HL-60 (cell line): ENCODE measurements around the gene KIRREL1.

Experiments used
- DNase-seq, 2 experiments: peaks; one replicate each; pipeline ENCODE4 v3.0.0-alpha.2; 2010 to 2020; ENCODE audit warnings: low read depth in 1 of 2, low spot score in 1 of 2
- H3K27ac ChIP-seq: fragments of 250-450 bp; sonication (Bioruptor Pico); replicated peaks from 2 replicates; pipeline ENCODE4 v1.5.1; 2020; ENCODE audit warnings: mild to moderate bottlenecking, moderate library complexity
- H3K27me3 ChIP-seq: fragments of 250-450 bp; sonication (Bioruptor Pico); 2 replicates; pipeline ENCODE4 v1.5.1; 2021; ENCODE audit warnings: mild to moderate bottlenecking, moderate library complexity; ENCODE audit not compliant: insufficient read depth, poor library complexity, severe bottlenecking
- H3K4me3 ChIP-seq: replicated peaks from 2 replicates; pipeline ENCODE4 v1.5.1; 2011; ENCODE audit warnings: mild to moderate bottlenecking, control low read depth, low read length; ENCODE audit not compliant: insufficient read depth
- GABPA ChIP-seq: IDR thresholded peaks from 2 replicates; pipeline ENCODE4 v1.6.1; 2012; ENCODE audit warnings: low read depth
- POLR2AphosphoS5 ChIP-seq: IDR thresholded peaks from 2 replicates; pipeline ENCODE4 v1.6.1; 2012; ENCODE audit warnings: low read depth
- SPI1 ChIP-seq: IDR thresholded peaks from 2 replicates; pipeline ENCODE4 v1.6.1; 2012; ENCODE audit warnings: low read depth, mild to moderate bottlenecking, borderline replicate concordance
- TF ChIP-seq, protein P1 (sequence below): IDR thresholded peaks from one replicate; pipeline ENCODE4 v1.5.1; 2011; ENCODE audit warnings: low read length, control low read depth, inconsistent platforms; ENCODE audit not compliant: insufficient read depth
- TF ChIP-seq, protein P2 (sequence below): IDR thresholded peaks from 2 replicates; pipeline ENCODE4 v1.6.1; 2012; ENCODE audit warnings: low read depth; ENCODE audit not compliant: insufficient replicate concordance

KIRREL1 gene

DNA sequence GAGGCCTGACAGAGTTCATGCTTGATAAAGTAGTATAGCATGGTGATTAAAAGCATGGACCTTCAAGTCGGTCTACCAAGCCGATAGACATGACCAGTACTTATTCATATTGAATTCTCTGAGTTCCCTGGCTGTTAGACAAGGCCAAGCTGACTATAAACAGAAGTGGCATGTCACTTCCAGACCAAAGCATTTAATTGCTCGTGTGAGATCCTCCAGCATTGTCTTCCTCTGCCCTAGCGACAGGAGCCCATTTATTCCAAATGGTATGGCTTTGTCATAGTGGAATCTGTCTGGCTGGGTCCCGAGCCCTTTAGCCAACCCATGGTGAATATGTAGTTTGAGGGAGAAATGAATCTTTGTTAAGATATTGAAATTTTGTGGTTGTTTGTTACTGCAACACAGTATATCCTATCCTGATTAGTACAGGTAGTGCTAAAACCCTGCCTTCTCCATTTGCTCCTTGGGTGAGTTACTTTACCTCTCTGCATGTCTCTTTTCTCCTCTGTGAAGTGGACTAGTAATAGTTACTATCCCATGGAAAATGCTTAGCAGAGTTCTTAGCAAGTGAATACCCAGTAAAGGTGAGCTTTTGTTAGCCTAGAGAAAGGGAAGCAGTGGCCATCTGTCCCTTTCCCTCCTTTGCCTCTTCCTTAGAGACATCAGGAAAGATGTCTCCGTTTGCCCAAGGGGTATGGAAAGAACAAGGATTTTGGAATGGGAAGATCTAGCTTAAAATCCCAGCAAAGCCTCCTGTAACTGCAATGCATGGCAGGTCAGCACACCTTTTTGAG is 109.6 kb downstream of the KIRREL1 start:
- TF ChIP-seq GABPA (no peak), SPI1 (no peak), POLR2AphosphoS5 (no peak)
- TF ChIP-seq, protein P1, sequence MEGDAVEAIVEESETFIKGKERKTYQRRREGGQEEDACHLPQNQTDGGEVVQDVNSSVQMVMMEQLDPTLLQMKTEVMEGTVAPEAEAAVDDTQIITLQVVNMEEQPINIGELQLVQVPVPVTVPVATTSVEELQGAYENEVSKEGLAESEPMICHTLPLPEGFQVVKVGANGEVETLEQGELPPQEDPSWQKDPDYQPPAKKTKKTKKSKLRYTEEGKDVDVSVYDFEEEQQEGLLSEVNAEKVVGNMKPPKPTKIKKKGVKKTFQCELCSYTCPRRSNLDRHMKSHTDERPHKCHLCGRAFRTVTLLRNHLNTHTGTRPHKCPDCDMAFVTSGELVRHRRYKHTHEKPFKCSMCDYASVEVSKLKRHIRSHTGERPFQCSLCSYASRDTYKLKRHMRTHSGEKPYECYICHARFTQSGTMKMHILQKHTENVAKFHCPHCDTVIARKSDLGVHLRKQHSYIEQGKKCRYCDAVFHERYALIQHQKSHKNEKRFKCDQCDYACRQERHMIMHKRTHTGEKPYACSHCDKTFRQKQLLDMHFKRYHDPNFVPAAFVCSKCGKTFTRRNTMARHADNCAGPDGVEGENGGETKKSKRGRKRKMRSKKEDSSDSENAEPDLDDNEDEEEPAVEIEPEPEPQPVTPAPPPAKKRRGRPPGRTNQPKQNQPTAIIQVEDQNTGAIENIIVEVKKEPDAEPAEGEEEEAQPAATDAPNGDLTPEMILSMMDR, result no peak
- TF ChIP-seq, protein P2, sequence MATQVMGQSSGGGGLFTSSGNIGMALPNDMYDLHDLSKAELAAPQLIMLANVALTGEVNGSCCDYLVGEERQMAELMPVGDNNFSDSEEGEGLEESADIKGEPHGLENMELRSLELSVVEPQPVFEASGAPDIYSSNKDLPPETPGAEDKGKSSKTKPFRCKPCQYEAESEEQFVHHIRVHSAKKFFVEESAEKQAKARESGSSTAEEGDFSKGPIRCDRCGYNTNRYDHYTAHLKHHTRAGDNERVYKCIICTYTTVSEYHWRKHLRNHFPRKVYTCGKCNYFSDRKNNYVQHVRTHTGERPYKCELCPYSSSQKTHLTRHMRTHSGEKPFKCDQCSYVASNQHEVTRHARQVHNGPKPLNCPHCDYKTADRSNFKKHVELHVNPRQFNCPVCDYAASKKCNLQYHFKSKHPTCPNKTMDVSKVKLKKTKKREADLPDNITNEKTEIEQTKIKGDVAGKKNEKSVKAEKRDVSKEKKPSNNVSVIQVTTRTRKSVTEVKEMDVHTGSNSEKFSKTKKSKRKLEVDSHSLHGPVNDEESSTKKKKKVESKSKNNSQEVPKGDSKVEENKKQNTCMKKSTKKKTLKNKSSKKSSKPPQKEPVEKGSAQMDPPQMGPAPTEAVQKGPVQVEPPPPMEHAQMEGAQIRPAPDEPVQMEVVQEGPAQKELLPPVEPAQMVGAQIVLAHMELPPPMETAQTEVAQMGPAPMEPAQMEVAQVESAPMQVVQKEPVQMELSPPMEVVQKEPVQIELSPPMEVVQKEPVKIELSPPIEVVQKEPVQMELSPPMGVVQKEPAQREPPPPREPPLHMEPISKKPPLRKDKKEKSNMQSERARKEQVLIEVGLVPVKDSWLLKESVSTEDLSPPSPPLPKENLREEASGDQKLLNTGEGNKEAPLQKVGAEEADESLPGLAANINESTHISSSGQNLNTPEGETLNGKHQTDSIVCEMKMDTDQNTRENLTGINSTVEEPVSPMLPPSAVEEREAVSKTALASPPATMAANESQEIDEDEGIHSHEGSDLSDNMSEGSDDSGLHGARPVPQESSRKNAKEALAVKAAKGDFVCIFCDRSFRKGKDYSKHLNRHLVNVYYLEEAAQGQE, result no peak
- Histone ChIP-seq H3K4me3 (no peak overlapping the region), H3K27ac (no peak overlapping the region), H3K27me3 (peaks cover 8% of the 10 kb centered on the region)
- DNase-seq, result no peak

DNA sequence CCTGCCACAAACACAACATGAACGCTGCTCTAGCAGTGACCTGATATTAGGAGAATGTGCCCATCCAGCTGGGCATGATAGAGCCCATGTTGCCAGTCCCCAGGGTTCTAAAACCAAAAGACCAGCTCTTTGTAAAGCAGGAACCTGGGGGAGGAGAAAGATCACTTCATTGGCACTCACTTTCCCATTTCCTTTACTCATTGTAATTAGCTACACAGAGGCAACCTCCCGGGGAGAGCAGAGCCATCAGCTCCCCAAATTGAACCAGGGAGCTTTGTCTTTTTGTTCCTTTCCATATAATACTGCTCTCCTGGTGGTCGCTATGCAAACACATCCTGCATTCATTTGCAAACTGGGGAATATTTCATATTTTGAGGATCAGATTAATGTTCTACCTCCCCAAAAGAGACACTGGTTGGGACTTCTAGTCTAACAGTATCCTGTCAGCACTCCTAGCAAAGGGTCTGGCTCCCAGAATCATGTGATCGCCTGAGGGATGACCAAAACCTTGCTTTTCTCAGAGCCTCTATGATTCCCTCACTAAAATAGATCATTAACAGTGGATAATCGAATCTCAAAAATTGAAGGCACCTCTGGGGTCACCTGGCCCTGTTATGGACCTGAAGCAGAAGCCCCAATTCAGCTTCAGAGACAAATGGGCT is 110.5 kb downstream of the KIRREL1 start:
- peaks cover 10% of the 10 kb centered on the region for H3K27me3 ChIP-seq
- DNase-seq, result no peak
- no peak overlapping the region for H3K27ac ChIP-seq
- no peak overlapping the region for H3K4me3 ChIP-seq
- TF ChIP-seq SPI1, result no peak
- TF ChIP-seq, protein P1, result no peak
- TF ChIP-seq, protein P2, result no peak
- no peak for TF ChIP-seq POLR2AphosphoS5
- no peak for TF ChIP-seq GABPA

DNA sequence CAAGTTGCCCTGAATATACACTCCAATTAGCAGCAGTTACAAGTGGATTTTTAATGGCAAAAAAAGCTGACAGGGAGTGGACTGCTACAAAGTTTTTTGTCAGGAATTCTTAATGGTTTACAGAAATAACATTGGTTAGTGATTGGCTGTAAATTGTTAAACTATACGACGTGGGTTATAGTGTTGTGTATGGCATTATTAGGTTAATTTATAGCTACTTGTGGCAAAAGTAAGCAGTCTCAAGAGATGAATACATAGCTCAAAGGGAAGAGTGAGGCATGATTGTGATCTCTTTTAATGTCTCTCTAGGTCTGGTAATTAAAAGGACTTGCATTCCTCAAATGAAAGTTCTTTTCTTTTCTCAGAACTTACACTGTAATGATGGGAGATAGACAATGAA is 111.4 kb downstream of the KIRREL1 start:
- H3K27me3 ChIP-seq, result peaks cover 10% of the 10 kb centered on the region
- DNase-seq, result no peak
- no peak for TF ChIP-seq SPI1
- TF ChIP-seq POLR2AphosphoS5, result no peak
- TF ChIP-seq, protein P1, result no peak
- TF ChIP-seq, protein P2, result no peak
- TF ChIP-seq GABPA, result no peak
- no peak overlapping the region for H3K27ac ChIP-seq
- no peak overlapping the region for H3K4me3 ChIP-seq
